Natural killer cell treated with Interleukin-12 subunit alpha and Interleukin-12 subunit beta and Interleukin-15 and Interleukin-18, amount 100 ng/mL, for 72 hours (primary cell): Measurements from ENCODE around the gene NEK5. TPM values are rescaled to one million over a fixed set of nuclear protein-coding genes. Genes with fewer than 3 reads are reported as not detected.

Experiments used
- ATAC-seq, 2 donors: fragments of 150-1000 bp; cut with Tn5 transposase in 1 of 2; sonication (Bioruptor Pico), chemical (Tn5 transposase) in 1 of 2; 2 replicates each; pipeline ENCODE4 v1.10.0; 2021
- DNase-seq: peaks from one replicate; pipeline ENCODE4 v3.0.0; 2022; ENCODE audit warnings: low spot score
- H3K27ac Mint-ChIP-seq, 2 donors: 1 replicate in 1 of 2; 2 replicates in 1 of 2; pipeline ENCODE4 v1.8.0; 2022; ENCODE audit warnings: mixed read lengths in 2 of 2, mild to moderate bottlenecking in 1 of 2, moderate library complexity in 1 of 2
- H3K27me3 Mint-ChIP-seq, 2 donors: 1 replicate in 1 of 2; 2 replicates in 1 of 2; pipeline ENCODE4 v1.8.0; 2022; ENCODE audit warnings: mixed read lengths in 2 of 2
- H3K36me3 Mint-ChIP-seq: one replicate; pipeline ENCODE4 v1.8.0; 2022; ENCODE audit warnings: mixed read lengths
- H3K4me1 Mint-ChIP-seq, 2 donors: 1 replicate in 1 of 2; 2 replicates in 1 of 2; pipeline ENCODE4 v1.8.0; 2022; ENCODE audit warnings: low read depth in 2 of 2, mixed read lengths in 2 of 2, mild to moderate bottlenecking in 1 of 2
- H3K4me3 Mint-ChIP-seq: one replicate; pipeline ENCODE4 v1.8.0; 2022; ENCODE audit warnings: mixed read lengths
- H3K9me3 Mint-ChIP-seq: 2 replicates; pipeline ENCODE4 v1.8.0; 2022; ENCODE audit warnings: mixed read lengths
- total RNA-seq, 2 donors: library from RNA; stranded (reverse); gene quantifications; one replicate each; pipeline ENCODE4 v1.2.3, GENCODE V29; 2022

NEK5 gene
- total RNA-seq, 2 donors from 2014 or later = not detected

DNA sequence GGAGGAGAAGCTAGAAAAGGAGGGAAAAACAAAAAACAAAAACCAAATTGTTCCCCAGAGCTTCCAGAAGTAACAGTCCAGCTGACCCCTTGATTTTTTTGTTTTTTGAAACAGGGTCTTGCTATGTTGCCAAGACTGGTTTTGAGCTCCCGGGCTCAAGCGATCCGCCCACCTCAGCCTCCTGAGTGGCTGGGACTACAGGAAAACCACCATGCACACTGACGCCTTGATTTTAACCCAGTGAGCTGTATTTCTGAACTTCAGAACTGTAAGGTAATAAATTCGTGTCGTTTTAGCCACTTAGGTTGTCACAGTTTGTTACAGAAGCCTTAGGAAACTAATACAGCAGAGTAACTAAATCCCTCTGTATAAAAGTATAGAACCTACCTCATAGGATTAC, 31.6 kb upstream of the NEK5 start:
- Mint-ChIP-seq H3K4me1 (peaks cover 24 to 25% of the 10 kb centered on the region in 2 donors), H3K27ac (no peak overlapping the region), H3K36me3 (no peaks in the 10 kb centered on the region), H3K4me3 (peak overlapping the region; percentile 35), H3K27me3 (peaks cover 0 to 3% of the 10 kb centered on the region in 2 donors), H3K9me3 (no peaks in the 10 kb centered on the region)
- ATAC-seq (no peak), DNase-seq (no peak)

DNA sequence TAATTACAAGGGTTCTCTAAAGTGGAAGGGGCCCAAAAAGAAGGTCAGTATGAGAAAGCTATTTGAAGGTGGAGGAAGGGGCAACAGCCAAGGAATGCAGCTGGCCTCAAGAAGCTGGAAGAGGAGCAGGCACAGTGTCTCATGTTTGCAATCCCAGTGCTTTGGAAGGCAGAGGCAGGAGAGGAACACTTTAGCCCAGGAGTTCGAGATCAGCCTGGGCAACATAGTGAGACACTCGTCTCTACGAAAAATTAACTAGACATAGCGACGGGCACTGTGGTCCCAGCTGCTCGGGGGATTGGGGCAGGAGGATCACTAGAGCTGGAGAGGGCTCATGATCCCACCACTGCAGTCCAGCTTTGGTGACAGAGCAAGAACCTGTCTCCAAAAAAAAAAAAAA, 31.2 kb upstream of the NEK5 start:
- peak overlapping the region; percentile 90 for H3K4me3 Mint-ChIP-seq

DNA sequence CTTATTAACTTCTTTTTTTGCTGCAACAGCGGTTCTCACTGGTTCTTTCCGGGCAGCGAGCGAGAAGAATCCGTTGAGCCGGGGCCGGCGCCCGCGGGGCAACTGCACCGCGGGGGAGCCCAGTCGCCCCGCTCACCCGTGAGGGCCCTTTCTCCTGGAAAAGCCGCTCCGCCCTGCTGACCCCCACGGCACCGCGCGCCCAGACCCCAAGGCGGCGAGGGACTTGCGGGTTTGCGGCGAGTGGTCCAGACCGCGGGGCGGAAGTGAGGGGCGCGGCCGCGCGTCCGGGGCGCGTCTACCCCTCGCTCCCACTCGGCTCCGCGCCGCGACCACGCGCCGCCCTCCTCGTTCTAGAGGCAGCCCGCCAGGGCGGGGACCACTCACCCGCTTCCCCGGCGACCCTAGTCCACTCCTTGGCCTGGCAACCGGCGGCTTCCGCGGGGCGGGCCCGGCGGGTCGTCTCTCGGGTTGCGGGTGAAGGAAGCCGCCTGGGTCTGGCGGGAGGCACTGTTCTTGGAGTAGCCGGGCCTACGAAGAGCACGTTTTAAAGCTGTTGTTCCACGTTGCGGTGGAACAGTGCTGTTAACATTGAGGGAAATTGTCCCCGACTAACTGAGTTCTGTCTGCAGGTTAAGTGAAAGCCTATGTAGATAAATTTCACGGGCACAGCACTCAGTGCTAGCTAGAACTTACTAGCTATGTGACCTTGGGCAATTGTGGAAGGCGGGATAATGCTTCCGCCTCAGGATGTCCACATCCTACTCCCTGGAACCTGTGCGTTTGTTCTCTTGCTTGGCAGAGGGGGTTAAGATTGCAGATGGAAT, 30.5 kb upstream of the NEK5 start, which contains the start of gene NEK3:
Gene NEK3, minus strand, starts transcription at position 439 of the 824 bp plus-strand sequence. CDS start 3,406 bp downstream, outside the sequence.
- Mint-ChIP-seq H3K27ac (peak within 1 kb of the TSS; percentile 60 to 82), H3K36me3 (no peaks in the 10 kb centered on the region), H3K4me3 (peak within 1 kb of the TSS; percentile 90), H3K9me3 (no peaks in the 10 kb centered on the region), H3K4me1 (peaks cover 24 to 25% of the 10 kb centered on the region in 2 donors), H3K27me3 (peaks cover 0 to 3% of the 10 kb centered on the region in 2 donors)
- ATAC-seq = peak; percentile 85 to 93
- peak; percentile 76 for DNase-seq

More for the DNA sequence above, 31.2 kb upstream of the NEK5 start:
- Mint-ChIP-seq H3K27me3 (peaks cover 0 to 3% of the 10 kb centered on the region in 2 donors), H3K36me3 (no peaks in the 10 kb centered on the region), H3K27ac (peak overlapping the region; percentile 40 to 60), H3K9me3 (no peaks in the 10 kb centered on the region), H3K4me1 (peaks cover 24 to 25% of the 10 kb centered on the region in 2 donors)
- DNase-seq (no peak), ATAC-seq (no peak)

DNA sequence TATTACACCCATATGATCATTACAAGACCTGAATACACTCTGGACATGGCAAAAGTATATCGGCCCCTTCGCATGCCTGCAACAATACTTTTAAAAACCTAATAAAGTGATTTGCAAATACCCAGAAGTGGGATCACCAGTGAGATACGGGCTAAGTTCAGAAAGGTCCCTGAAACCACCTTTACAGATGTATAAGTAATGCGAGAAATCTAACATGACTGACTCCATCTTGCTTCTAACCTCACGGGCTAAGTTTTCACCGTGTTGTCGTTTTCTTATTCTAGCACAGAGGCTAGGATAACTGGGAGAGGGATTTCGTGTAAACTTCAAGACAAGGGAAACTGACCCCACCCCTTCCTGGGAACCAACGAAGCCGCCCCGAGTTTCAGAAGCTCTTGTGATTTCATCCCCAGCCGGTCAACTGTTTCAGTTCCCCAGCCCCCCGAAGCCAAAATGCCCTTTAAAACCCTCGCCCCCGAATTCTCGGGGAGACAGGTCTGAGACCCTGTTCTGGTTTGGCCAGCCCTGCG, 29.8 kb upstream of the NEK5 start:
- ATAC-seq (no peak), DNase-seq (no peak)
- Mint-ChIP-seq H3K9me3 (no peaks in the 10 kb centered on the region), H3K36me3 (no peaks in the 10 kb centered on the region), H3K4me3 (peak overlapping the region; percentile 90), H3K4me1 (peaks cover 24 to 25% of the 10 kb centered on the region in 2 donors), H3K27me3 (peaks cover 0 to 3% of the 10 kb centered on the region in 2 donors), H3K27ac (peak overlapping the region; percentile 55 to 82)

DNA sequence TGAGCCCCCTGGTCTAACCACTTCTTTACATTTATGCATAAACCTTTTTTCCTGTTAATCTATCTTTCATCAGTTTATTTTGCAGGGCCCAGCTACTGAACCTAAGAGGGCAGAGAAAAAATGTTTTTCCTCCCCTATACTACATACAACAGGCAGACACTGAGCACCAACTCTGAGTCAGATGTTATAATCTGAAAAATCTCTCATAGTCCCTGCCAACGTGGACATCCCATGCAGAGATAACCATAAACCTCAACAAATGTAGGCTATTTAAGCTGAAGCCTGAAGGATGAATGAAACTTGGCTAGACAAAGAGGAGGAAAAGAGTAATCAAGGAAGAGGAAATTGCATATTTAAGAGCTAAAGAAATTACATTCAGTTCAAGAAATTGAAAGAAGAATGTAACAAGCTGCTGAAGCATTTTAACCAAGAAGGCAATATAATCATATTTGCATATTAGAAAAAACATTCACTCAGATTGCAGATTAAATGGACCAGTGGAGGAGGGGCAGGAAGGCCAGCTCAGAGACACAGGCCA, 27.9 kb upstream of the NEK5 start:
- no peaks in the 10 kb centered on the region for H3K36me3 Mint-ChIP-seq
- ATAC-seq = no peak
- peaks cover 0 to 3% of the 10 kb centered on the region in 2 donors for H3K27me3 Mint-ChIP-seq
- H3K4me3 Mint-ChIP-seq = peak overlapping the region; percentile 46
- DNase-seq = no peak
- H3K4me1 Mint-ChIP-seq = peaks cover 24 to 25% of the 10 kb centered on the region in 2 donors
- peak overlapping the region in 1 of 2 donors; percentile 1 for H3K27ac Mint-ChIP-seq
- no peaks in the 10 kb centered on the region for H3K9me3 Mint-ChIP-seq

DNA sequence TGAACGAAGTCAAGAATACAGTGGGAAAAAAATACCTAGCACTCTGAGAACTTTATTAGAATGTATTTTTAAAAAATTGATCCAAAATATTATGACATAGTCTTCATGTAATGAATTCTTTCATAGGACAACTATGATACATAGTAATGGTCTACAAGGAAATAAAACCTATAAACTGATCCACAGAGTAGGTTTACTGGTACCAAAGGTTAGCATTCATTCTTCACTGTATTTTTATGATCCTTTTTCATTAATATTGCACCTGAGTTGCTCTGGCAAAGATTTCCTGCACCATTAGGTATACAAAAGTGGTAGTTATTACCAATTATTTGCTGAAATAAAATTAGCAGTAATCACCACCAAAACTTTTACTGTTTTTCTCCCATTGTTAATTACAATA, 26.3 kb upstream of the NEK5 start:
- no peak for ATAC-seq
- no peak for DNase-seq
- H3K27ac Mint-ChIP-seq = no peak overlapping the region
- H3K27me3 Mint-ChIP-seq = peaks cover 0 to 3% of the 10 kb centered on the region in 2 donors
- H3K9me3 Mint-ChIP-seq = no peaks in the 10 kb centered on the region
- peaks cover 20 to 25% of the 10 kb centered on the region in 2 donors for H3K4me1 Mint-ChIP-seq
- no peak overlapping the region for H3K4me3 Mint-ChIP-seq
- H3K36me3 Mint-ChIP-seq = no peaks in the 10 kb centered on the region

DNA sequence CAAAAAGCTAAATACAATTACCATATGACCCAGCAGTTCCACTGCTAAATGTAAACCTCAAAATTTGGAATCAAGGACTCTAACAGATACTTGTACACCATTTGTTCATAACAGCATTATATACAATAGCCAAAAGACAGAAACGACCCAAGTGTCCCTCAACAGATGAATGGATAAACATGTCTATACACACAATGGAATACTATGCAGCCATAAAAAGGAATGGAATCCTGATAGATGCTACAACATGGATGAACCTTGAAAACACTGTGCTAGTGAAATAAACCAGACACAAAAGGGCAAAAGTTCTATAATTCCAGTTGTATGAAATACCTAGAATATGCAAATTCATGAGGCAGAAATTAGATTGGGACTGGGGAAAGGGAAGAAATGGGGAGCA, 18.4 kb upstream of the NEK5 start:
- no peak overlapping the region for H3K4me3 Mint-ChIP-seq
- H3K27ac Mint-ChIP-seq = no peak overlapping the region
- H3K27me3 Mint-ChIP-seq = no peaks in the 10 kb centered on the region
- no peak for DNase-seq
- no peak for ATAC-seq
- no peaks in the 10 kb centered on the region for H3K4me1 Mint-ChIP-seq
- peaks cover 6% of the 10 kb centered on the region for H3K36me3 Mint-ChIP-seq
- no peaks in the 10 kb centered on the region for H3K9me3 Mint-ChIP-seq

DNA sequence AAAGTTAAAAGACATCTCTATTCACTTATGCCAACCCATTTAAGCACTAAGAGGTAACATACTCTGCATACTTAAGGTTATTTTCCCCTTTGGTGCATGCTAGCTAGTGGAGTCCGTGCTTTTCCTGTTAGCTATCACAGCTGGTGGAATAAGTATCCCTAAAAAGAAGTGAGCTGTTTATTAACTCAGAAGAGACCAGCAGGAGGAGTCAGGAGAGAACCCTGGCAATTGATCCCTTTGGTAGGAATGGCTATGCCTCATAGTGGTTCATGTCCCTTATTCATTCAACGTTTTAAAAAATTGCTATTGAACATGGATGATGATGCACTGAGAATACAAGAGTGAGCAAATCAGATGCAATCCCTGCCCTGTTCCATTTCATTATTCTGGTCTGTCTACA, 12.4 kb upstream of the NEK5 start:
- Mint-ChIP-seq H3K36me3 (no peaks in the 10 kb centered on the region), H3K4me1 (no peaks in the 10 kb centered on the region), H3K9me3 (no peaks in the 10 kb centered on the region), H3K27me3 (no peaks in the 10 kb centered on the region), H3K27ac (no peak overlapping the region), H3K4me3 (no peak overlapping the region)
- DNase-seq (no peak), ATAC-seq (no peak)

DNA sequence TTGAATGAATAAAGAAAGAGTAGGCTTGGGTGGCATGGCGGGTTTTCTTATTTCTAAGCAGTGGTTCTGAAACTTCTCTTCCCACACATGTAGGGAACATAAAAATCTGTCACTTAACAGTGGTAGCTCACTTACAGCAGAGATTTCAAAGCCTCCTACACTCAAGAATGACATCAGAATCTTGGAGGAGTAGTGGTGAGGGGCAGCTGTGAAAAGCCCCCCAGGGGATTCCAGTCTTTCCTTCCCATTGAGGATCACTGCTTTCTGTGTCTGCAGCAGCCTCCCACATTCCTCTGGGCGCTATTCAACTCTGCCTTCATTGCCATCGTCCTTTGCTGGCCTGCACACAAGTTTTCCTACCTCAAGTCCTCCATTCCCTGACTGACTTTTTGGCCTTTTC, 8.6 kb upstream of the NEK5 start:
- DNase-seq (no peak), ATAC-seq (no peak)
- Mint-ChIP-seq H3K4me1 (no peaks in the 10 kb centered on the region), H3K36me3 (no peaks in the 10 kb centered on the region), H3K27me3 (no peaks in the 10 kb centered on the region), H3K27ac (no peak overlapping the region), H3K9me3 (no peaks in the 10 kb centered on the region), H3K4me3 (no peak overlapping the region)

DNA sequence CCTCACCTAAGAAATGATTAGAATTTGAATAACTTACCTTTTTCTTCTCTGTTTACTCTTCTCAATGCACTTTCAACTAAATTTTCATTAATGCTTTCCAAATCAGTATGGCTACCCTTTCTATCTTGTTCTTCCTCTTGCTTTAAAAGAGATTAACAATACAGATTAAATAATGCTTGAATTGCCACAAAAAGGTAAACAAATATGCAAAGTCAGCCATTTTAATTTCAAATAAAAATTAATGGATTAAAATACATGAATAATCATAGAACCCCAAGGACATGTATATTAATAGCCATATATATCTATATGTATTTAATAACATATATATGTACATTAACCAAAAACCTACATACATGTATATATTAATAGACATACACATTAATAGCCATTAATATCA, 7.9 kb upstream of the NEK5 start:
- no peak overlapping the region for H3K27ac Mint-ChIP-seq
- H3K4me3 Mint-ChIP-seq = no peak overlapping the region
- no peaks in the 10 kb centered on the region for H3K36me3 Mint-ChIP-seq
- ATAC-seq (no peak), DNase-seq (no peak)
- no peaks in the 10 kb centered on the region for H3K27me3 Mint-ChIP-seq
- no peaks in the 10 kb centered on the region for H3K4me1 Mint-ChIP-seq
- no peaks in the 10 kb centered on the region for H3K9me3 Mint-ChIP-seq

DNA sequence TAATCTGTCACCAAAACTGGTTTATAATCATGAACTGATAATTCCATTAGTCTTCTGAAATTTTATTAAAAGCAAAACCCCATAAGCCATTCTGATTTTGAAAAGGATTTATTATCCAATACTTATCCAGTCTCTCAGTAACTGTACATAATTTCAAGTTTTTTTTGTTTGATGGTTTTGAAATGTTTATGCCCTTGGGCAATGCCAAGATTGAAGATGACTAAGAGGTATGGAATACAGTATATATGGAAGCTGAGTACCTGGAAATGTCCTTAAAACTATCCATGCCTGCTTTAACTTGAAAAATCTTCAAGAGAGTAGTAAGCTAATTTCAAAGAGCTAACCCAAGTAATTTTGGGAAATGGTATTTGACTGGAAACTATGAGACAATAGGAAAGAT, 1.8 kb upstream of the NEK5 start:
- H3K4me3 Mint-ChIP-seq = no peak overlapping the region
- H3K27ac Mint-ChIP-seq = no peak overlapping the region
- DNase-seq (no peak), ATAC-seq (no peak)
- H3K36me3 Mint-ChIP-seq = no peaks in the 10 kb centered on the region
- H3K9me3 Mint-ChIP-seq = no peaks in the 10 kb centered on the region
- peaks cover 16 to 17% of the 10 kb centered on the region in 2 donors for H3K27me3 Mint-ChIP-seq
- peaks cover 5 to 11% of the 10 kb centered on the region in 2 donors for H3K4me1 Mint-ChIP-seq

DNA sequence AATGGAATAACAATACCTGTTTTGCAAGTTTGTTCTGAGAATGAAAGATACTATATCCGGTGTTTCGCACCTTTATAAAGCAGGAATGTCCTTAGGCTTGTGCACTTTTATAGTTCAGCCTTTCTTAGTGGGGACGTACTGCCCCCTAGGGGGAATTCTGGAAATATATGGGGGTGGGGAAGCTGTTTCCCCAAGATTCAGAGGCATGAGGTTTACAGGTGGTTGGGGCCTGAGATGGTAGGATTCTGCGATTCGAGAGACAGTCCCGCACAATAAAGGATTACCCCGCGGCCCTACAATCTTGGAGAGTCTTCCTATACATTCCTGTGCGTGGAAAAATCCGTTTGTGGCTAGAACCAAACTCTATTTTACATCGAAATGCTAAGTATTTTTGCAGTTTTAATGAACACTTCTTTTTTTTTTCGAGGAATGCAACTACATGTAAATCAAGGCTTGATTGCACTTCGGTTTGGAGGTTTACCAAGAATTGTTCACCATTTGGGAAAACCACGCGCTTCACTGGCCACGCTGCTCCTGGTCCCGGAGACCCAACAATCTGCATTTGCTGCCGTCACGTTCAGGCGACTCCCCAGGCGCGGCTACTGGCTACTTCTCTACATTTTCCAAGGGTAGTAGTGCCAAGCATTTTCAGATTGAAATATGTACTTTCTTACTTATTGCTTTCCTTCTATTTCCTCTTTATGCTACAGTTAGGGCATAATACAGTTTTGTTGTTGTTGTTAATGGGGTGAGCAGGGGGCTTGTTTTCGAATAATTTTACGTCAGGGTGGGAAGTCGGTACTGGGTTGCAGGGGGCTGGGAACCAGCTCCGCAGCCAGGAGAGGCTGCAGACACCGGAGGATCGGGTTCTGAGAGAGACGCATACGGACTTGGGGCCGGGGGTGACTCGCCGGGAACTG, 830 bp downstream of the NEK5 start:
- Mint-ChIP-seq H3K4me1 (peaks cover 5 to 11% of the 10 kb centered on the region in 2 donors), H3K9me3 (no peaks in the 10 kb centered on the region), H3K36me3 (no peaks in the 10 kb centered on the region), H3K27me3 (peaks cover 23 to 28% of the 10 kb centered on the region in 2 donors), H3K27ac (no peak overlapping the region), H3K4me3 (peak overlapping the region; percentile 90)
- DNase-seq (no peak), ATAC-seq (peak; percentile 21 to 70)

DNA sequence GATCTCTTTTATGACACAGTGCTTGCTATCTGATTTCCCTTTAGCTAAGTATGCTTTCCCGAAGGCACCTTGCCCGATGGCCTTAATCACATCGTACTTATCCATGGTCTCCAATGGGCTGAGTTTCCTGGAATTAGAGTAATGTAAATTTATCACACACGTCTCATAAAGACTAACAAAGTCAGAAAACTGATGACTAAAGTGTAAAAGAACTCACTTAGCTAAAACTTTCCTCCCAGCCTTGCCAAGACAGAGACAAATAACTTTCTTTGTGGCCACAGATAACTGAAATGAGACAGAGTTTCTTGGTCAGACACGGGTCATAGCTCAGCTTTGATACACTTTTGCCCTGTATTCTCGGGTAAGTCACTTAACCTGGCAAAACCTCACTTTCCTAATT, 1.5 kb downstream of the NEK5 start:
- Mint-ChIP-seq H3K27ac (no peak overlapping the region), H3K36me3 (no peaks in the 10 kb centered on the region), H3K9me3 (no peaks in the 10 kb centered on the region), H3K4me1 (peaks cover 5 to 11% of the 10 kb centered on the region in 2 donors), H3K27me3 (peaks cover 28% of the 10 kb centered on the region in 2 donors), H3K4me3 (peak overlapping the region; percentile 90)
- ATAC-seq = no peak
- DNase-seq = no peak
